NAMALWA (cell line): ENCODE data around the gene CARHSP1.
A peak's percentile ranks its signal among the peaks of the same experiment; 100 is the strongest.
"Not testable (repeated sequence)": the region's sequence is repeated elsewhere in the genome, so short reads cannot be mapped to it uniquely, and the experiment has no call there.

Experiments used
- DNase-seq: peaks from one replicate; pipeline ENCODE4 v3.0.0-alpha.2; 2015; ENCODE audit warnings: low spot score

CARHSP1 gene

GRCh38 chr16:8872071-8872470 lies 3.3 kb upstream of the CARHSP1 start:
- DNase-seq: no peak

- not testable (repeated sequence) for DNase-seq
Observed at GRCh38 chr16:8869988-8870241, 1.1 kb upstream of the CARHSP1 start.

DNA sequence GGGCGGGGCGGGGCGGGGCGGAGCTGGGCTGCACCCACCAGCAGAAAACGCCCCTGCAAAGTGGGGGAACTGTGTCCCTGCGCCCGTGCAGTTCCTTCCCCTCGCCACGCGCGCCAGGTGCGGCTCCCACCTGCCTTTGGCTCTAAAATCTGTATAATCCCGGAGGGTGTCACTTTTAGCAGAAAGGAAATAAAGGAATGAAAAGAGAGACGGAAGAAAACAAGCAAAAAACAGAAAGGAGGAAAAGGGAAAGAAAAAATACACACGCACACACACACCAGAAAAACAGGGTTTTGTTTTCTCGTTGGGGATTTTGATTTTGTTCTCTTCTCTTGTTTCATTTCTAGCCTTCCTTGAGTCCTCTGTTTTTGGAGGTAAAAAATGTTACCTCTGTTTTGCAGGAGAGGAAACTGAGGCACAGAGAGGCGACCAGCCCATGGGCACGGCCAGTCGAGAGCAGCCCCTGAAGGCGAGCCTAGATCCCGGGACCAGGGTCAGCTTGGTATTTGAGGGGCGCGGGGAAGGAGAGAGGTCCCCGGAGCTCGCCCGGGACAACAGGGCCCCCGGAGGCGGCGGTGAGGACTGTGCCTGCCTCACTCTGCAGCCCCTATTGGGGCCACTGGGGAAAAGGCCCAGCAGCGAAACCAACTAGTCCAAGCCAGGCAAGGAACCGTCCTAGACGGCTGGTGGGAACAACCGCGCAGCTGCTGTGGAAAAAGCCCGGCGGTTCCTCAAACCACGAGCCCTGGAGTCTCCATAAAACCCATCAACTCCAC lies 594 bp upstream of the CARHSP1 start:
- DNase-seq: peak; percentile 37

- peak; percentile 63 for DNase-seq
Observed at GRCh38 chr16:8867932-8868415, 832 bp downstream of the CARHSP1 start.

- DNase-seq: no peak
Observed at GRCh38 chr16:8867216-8867931, 1.4 kb downstream of the CARHSP1 start.

GRCh38 chr16:8866884-8867215 lies 2.0 kb downstream of the CARHSP1 start:
- no peak for DNase-seq

DNA sequence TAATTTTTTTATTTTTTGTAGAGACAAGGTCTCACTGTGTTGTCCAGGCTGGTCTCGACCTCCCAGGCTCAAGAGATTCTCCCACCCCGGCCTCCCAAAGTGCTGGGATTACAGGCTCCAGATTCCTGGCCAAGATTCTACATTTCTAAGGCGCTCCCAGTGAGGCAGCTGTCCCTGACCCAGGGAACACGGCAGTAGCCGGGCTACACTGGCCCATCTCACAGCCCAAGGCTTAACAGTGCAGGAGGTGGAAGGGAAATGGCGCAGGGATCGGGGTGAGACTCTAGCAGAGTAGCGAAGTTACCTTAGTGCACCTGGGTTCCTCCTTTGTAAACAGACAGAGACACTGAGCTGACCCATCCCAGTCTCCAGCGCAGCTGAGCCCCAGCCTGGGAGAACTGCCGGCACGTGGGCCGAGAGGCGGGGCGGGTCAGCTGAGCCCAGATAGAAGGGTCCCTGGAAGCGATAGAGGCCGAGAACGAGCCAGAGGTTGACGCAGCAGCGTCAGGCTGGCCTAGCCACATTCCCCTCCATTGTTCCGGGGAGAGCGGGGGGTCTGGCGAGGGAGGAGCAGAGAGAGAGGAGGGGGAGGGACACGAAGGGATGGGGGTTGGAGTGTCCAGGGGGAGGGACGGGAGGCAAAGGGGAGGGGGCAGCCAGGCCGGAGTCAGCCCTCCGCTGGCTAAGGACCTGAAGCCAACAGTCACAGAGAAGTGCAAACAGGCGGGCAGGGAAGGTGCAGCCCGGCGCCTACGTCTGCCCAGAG lies 2.5 kb downstream of the CARHSP1 start:
- no peak for DNase-seq

DNA sequence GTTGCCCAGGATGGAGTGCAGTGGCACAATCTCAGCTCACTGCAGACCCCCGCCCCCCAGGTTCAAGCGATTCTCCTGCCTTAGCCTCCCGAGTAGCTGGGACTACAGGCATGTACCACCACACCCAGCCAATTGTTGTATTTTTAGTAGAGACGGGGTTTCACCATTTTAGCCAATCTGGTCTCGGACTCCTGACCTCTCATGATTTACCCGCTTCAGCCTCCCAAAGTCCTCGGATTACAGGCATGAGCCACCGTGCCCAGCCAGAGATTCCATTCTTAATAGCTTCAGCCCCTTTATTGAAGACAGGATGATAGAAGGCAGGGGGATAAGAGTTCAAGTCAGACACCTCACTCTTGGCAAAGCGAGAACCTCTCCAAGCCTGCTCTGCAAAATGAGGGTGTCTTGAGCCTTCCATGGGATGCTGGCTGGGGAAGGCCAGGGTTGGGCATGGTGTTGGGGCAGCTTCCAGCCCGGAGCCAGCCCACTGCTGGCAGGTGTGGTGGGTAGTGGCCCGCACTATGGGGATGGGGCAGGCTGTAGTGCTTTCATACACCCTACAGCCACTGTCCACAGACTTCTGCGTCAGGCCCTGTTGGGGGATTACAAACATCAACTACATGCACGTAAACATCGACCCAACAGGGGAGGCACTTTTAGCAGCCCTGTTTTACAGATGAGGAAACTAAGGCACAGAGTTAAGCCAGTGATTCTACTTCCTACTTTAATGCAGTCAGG lies 3.5 kb downstream of the CARHSP1 start:
- DNase-seq: no peak

DNA sequence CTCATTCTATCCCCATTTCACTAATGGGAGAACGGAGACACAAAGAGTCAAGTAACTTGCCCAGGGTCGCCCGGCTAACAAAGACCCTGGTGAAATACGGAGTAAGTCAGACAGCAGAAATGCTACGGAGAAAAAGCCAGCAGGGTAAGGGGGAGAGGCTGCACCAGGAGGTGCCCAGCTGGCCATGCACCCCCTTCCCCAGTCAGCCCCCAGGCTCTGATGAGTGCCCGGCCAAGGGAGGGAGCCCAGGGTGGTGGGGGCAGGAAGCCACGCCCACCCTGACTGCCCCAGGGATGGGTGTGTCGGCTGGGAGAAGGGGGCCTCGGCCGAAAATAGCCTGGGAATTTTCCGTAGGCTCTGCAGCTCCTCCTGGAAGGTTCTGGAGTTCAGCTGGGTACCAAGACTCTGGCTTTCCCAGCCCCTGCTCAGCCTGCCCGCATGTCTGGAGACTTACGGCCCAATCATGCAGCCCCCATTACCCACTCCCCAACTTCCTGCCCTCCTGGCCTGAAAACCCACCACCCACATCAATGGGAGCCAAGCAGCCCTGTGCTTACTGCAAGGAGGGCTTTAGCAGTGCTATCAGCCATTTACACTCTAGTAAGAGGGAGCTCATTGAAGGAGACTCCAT lies 4.2 kb downstream of the CARHSP1 start:
- DNase-seq: no peak

- DNase-seq: no peak
Observed at GRCh38 chr16:8863594-8864424, 5.0 kb downstream of the CARHSP1 start.

- no peak for DNase-seq
Observed at GRCh38 chr16:8862309-8863130, 6.3 kb downstream of the CARHSP1 start.

- no peak for DNase-seq
Observed at GRCh38 chr16:8861563-8862308, 7.1 kb downstream of the CARHSP1 start.

GRCh38 chr16:8859913-8860881 lies 8.6 kb downstream of the CARHSP1 start:
- no peak for DNase-seq

- no peak for DNase-seq
Observed at GRCh38 chr16:8858994-8859912, 9.6 kb downstream of the CARHSP1 start.

GRCh38 chr16:8855972-8856371 lies 12.8 kb downstream of the CARHSP1 start:
- DNase-seq: no peak

- peak; percentile 44 for DNase-seq
Observed at GRCh38 chr16:8855051-8855786, 13.6 kb downstream of the CARHSP1 start.
